Endodermal cell (in vitro differentiated cells): Measurements from ENCODE around the gene TMEM121B. TPM values are rescaled to one million over a fixed set of nuclear protein-coding genes. Genes with fewer than 3 reads are reported as not detected.

ENCODE experiments used
- DNase-seq: peaks from one replicate; pipeline ENCODE4 v3.0.0-alpha.2; 2017
- H3K27ac ChIP-seq: 2 replicates; pipeline ENCODE4 v1.5.1; 2013; ENCODE audit warnings: mild to moderate bottlenecking, low read depth, low read length, moderate library complexity
- H3K27me3 ChIP-seq: 2 replicates; pipeline ENCODE4 v1.6.1; 2013; ENCODE audit warnings: mild to moderate bottlenecking, low read length, moderate library complexity; ENCODE audit not compliant: insufficient read depth, control insufficient read depth, poor library complexity, severe bottlenecking
- H3K36me3 ChIP-seq: 2 replicates; pipeline ENCODE4 v1.7.0; 2013; ENCODE audit warnings: mild to moderate bottlenecking, low read length, moderate library complexity; ENCODE audit not compliant: control insufficient read depth, insufficient read depth
- H3K4me1 ChIP-seq: one replicate; pipeline ENCODE4 v1.7.0; 2013; ENCODE audit warnings: low read length; ENCODE audit not compliant: control insufficient read depth, insufficient read depth
- H3K4me3 ChIP-seq: 2 replicates; pipeline ENCODE4 v1.5.1; 2013; ENCODE audit warnings: mild to moderate bottlenecking, low read length, moderate library complexity
- H3K9ac ChIP-seq: 2 replicates; pipeline ENCODE4 v1.6.1; 2013; ENCODE audit warnings: mild to moderate bottlenecking, low read length, moderate library complexity; ENCODE audit not compliant: poor library complexity, severe bottlenecking; ENCODE audit errors: extremely low read depth
- H3K9me3 ChIP-seq: 2 replicates; pipeline ENCODE4 v1.6.1; 2013; ENCODE audit warnings: mild to moderate bottlenecking, low read length, moderate library complexity; ENCODE audit not compliant: control insufficient read depth
- H3K27ac Mint-ChIP-seq: 2 replicates; pipeline ENCODE4 v1.8.0; 2020; ENCODE audit warnings: mixed read lengths
- H3K27me3 Mint-ChIP-seq: 2 replicates; pipeline ENCODE4 v1.8.0; 2021; ENCODE audit warnings: mild to moderate bottlenecking, mixed read lengths; ENCODE audit not compliant: insufficient read depth
- H3K36me3 Mint-ChIP-seq: 2 replicates; pipeline ENCODE4 v1.8.0; 2020; ENCODE audit warnings: low read depth, mixed read lengths
- H3K4me1 Mint-ChIP-seq: 2 replicates; pipeline ENCODE4 v1.8.0; 2020; ENCODE audit warnings: mixed read lengths
- H3K4me3 Mint-ChIP-seq: 2 replicates; pipeline ENCODE4 v1.8.0; 2020; ENCODE audit warnings: mild to moderate bottlenecking, moderate library complexity, mixed read lengths
- H3K9me3 Mint-ChIP-seq: 2 replicates; pipeline ENCODE4 v1.8.0; 2020; ENCODE audit warnings: mild to moderate bottlenecking, mixed read lengths
- CTCF ChIP-seq: fragments of 200-600 bp; sonication (generic); conservative IDR thresholded peaks from 2 replicates; pipeline ENCODE4 v1.5.0; 2021; ENCODE audit warnings: antibody characterized with exemption, mild to moderate bottlenecking
- WGBS, 2 experiments: methylation state at CpG; one replicate each; pipeline versions ENCODE4 v1.1.5 to v1.1.7; 2013; ENCODE audit warnings: missing lambda C conversion rate in 2 of 2, mixed read lengths in 1 of 2; ENCODE audit not compliant: insufficient coverage in 1 of 2, insufficient read length in 1 of 2; 5-methylcytosine and 5-hydroxymethylcytosine counted together
- total RNA-seq, 2 donors: library from RNA; stranded (reverse); fragmentation: NEBNext Ultra II Directional in 1 of 2; extraction: Animal tissue kit (Norgen Biotek cat#: 25700) in 1 of 2; gene quantifications; 2 replicates in 1 of 2; 3 replicates in 1 of 2; pipeline ENCODE4 v1.2.1, GENCODE V29; 2021

The TMEM121B gene
- total RNA-seq, 2 donors from 2014 or later = 8.9 to 10.9 TPM

DNA sequence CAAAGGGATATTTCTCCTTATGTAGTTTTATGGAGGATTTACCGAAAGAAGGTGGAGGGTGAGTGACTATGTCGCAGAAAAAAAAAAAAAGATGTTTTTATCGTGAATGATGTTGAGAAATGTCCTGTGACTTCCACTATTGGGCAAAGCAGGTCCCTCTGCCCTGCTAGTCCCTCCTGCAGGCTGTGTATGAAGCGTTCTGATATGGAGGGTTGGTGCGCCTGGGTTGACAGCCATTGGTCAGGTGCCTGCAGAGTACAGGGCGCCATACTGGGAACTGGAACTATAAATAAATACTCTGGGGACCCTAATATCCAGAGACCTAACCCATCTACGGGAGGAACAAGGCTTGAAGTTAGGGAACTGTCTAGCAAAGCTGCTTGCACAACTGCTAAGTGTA is 34.9 kb downstream of the TMEM121B start:
- Mint-ChIP-seq H3K27ac (no peak overlapping the region), H3K27me3 (peaks cover 18% of the 10 kb centered on the region), H3K9me3 (no peaks in the 10 kb centered on the region), H3K4me1 (peaks cover 10% of the 10 kb centered on the region), H3K36me3 (no peaks in the 10 kb centered on the region), H3K4me3 (peak overlapping the region; percentile 65)
- Histone ChIP-seq H3K27me3 (no peaks in the 10 kb centered on the region), H3K4me1 (peaks cover 3% of the 10 kb centered on the region), H3K36me3 (peaks cover 14% of the 10 kb centered on the region), H3K9me3 (no peaks in the 10 kb centered on the region), H3K9ac (no peak overlapping the region), H3K27ac (no peak overlapping the region), H3K4me3 (peak overlapping the region; percentile 78)
- peak; percentile 41 for DNase-seq
- 86 to 92% methylated on average over 6 to 7 of the region's 7 CpGs for WGBS, 2 experiments
- no peak for TF ChIP-seq CTCF

DNA sequence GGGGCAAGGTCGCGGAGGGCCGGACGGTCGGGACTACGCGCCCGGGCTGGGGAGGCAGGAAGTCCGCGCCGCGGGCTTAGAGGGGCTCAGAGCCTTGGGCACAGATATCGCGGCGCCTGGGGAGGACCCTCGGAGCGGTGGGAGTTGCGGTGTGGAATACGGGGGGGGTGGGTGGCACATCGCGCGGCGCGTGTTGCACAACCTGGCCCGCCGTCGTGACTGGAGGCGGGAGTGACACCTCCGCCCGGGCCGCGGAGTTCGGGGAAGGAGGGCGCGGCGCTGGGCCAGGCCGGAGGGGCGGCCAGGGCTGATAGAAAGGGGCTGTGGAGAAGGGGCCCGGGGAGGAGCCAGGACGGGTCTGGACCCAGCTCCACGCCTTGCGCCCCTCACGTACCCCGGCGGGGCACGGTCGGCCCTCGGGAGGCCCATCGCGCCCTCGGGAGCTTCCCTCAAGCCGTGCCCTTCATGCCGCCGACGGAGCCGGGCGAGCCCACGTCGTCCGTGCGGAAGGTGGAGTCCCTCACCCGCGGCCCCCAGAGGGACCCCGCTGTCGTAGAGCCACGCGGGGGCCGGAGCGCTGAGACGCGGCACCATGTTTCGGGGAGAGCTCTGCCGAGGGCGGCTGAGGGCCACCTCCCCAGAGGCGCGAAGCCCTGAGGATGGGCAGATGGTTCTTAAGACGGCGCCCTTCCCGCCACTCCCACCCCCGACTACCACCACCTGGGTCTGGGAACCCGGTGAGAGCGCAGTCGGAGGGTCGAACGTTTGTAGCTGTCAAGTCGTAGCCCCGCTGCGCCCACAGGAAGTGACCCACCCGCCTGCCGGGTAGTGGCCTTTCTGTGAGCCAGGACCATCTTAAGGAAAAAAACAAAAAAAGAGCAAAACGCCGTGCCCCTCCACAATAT is 35.6 kb downstream of the TMEM121B start:
- whole genome bisulfite sequencing, 2 experiments = 3 to 4% methylated on average over 18 to 92 of the region's 92 CpGs
- no peak overlapping the region for H3K27ac Mint-ChIP-seq
- peak; percentile 62 for DNase-seq
- Histone ChIP-seq H3K36me3 (peaks cover 8% of the 10 kb centered on the region), H3K4me1 (peaks cover 3% of the 10 kb centered on the region), H3K4me3 (peak overlapping the region; percentile 78), H3K9me3 (no peaks in the 10 kb centered on the region), H3K9ac (peak overlapping the region; percentile 49), H3K27me3 (no peaks in the 10 kb centered on the region), H3K27ac (no peak overlapping the region)
- peak overlapping the region; percentile 65 for H3K4me3 Mint-ChIP-seq
- peaks cover 10% of the 10 kb centered on the region for H3K4me1 Mint-ChIP-seq
- no peaks in the 10 kb centered on the region for H3K9me3 Mint-ChIP-seq
- H3K27me3 Mint-ChIP-seq = peaks cover 18% of the 10 kb centered on the region
- H3K36me3 Mint-ChIP-seq = no peaks in the 10 kb centered on the region
- TF ChIP-seq CTCF = no peak

DNA sequence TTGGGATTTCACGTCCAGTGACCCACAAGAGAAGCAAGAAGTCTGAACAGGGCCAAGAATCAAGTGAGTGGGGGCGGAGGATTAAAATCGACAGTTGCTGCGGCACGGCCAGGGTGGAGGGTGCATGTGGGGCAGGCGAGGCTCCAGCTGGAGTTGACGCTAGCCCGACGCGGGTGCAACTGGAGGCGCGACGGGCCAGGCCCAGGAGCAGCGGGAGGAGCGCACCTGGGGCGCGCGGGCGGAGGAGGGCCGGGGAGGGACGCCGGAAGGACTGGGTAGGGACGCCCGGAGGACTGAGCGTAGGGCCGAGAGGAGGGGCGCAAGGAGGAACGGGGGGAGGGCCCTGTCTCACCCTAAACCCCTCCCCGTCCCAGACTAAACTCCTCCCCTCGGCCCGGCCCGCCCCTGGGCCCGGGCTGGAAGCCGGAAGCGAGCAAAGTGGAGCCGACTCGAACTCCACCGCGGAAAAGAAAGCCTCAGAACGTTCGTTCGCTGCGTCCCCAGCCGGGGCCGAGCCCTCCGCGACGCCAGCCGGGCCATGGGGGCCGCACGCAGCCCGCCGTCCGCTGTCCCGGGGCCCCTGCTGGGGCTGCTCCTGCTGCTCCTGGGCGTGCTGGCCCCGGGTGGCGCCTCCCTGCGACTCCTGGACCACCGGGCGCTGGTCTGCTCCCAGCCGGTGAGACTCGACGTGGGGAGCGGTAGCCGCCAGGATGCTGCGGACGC is 36.4 kb downstream of the TMEM121B start, which contains the start of gene IL17RA:
Gene IL17RA, plus strand, starts transcription at position 447 of the 723 bp plus-strand sequence. Its CDS starts 92 bp downstream, at position 539.
- Mint-ChIP-seq H3K27me3 (peaks cover 18% of the 10 kb centered on the region), H3K9me3 (no peaks in the 10 kb centered on the region), H3K27ac (no peak within 1 kb of the TSS), H3K36me3 (no peaks in the 10 kb centered on the region), H3K4me1 (peaks cover 10% of the 10 kb centered on the region), H3K4me3 (peak within 1 kb of the TSS; percentile 65)
- TF ChIP-seq CTCF = no peak
- Histone ChIP-seq H3K9me3 (no peaks in the 10 kb centered on the region), H3K4me1 (peaks cover 3% of the 10 kb centered on the region), H3K27me3 (no peaks in the 10 kb centered on the region), H3K36me3 (peaks cover 8% of the 10 kb centered on the region), H3K27ac (no peak within 1 kb of the TSS), H3K4me3 (peak within 1 kb of the TSS; percentile 78), H3K9ac (peak within 1 kb of the TSS; percentile 49)
- peak; percentile 97 for DNase-seq
- WGBS, 2 experiments = 3 to 7% methylated on average over 27 to 68 of the region's 68 CpGs
